Midbrain (tissue), 1 donor: Measurements from ENCODE around the gene MAL.
"Not testable (repeated sequence)": the region's sequence is repeated elsewhere in the genome, so short reads cannot be mapped to it uniquely, and the experiment has no call there.

Source experiments
- DNase-seq: peaks from one replicate; lab custom pipeline; 2025; lab: John Stamatoyannopoulos, UW

The MAL gene

GRCh38 chr2:95032868-95033603 lies 7.5 kb downstream of the MAL start:
- DNase-seq, result no peak

GRCh38 chr2:95034221-95034620 lies 8.7 kb downstream of the MAL start:
- DNase-seq, result no peak

DNA sequence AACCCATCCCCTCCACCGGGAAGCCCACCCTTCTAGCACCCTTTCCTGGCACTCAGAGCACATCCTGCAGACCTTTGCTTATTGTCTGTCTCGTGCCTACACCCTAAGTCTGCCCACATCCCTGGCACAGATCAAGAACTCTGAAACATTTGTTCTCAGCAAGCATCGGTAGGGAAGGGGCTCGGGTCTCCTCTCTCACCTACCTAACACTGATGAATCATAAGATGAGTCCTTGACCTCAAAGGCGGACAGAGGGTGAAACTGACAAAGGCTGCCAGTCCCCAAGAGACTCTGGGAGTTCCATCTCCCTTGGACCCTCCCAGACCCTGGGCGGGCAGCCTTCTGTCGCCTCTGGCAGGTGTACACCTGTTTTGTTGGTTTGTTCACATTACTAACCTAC lies 9.3 kb downstream of the MAL start:
- no peak for DNase-seq

DNA sequence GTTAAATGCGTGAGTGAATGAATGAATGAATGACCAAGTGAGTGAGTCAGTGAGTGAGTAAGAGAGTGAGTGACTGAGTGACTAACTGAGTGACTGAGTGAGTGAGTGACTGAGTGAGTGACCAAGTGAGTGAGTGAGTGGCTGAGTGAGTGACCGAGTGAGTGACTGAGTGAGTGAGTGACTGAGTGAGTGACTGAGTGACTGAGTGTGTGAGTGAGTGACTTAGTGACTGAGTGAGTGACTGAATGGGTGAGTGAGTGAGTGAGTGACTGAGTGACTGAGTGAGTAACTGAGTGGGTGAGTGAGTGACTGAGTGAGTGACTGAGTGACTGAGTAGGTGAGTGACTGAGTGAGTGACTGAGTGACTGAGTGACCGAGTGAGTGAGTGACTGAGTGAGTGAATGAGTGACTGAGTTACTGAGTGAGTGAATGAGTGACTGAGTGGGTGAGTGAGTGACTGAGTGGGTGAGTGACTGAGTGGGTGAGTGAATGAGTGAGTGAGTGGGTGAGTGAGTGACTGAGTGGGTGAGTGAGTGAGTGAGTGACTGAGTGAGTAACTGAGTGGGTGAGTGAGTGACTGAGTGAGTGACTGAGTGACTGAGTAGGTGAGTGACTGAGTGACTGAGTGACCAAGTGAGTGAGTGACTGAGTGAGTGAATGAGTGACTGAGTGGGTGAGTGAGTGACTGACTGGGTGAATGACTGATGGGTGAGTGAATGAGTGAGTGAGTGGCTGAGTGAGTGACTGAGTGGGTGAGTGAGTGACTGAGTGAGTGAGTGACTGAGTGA lies 11.3 kb downstream of the MAL start:
- no peak for DNase-seq

DNA sequence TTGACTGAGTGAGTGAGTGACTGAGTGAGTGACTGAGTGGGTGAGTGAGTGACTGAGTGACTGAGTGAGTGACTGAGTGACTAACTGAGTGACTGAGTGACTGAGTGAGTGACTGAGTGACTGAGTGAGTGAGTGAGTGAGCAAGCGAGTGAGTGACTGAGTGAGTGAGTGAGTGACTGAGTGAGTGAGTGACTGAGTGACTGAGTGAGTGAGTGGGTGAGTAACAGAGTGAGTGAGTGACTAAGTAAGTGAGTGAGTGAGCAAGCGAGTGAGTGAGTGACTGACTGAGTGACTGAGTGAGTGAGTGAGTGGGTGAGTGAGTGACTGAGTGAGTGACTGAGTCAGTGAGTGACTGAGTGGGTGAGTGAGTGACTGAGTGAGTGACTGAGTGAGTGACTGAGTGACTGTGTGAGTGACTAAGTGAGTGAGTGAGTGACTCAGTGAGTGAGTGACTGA lies 11.9 kb downstream of the MAL start:
- DNase-seq, result no peak

- DNase-seq, result not testable (repeated sequence)
These were observed 12.5 kb downstream of the MAL start for GRCh38 chr2:95037841-95038585.

DNA sequence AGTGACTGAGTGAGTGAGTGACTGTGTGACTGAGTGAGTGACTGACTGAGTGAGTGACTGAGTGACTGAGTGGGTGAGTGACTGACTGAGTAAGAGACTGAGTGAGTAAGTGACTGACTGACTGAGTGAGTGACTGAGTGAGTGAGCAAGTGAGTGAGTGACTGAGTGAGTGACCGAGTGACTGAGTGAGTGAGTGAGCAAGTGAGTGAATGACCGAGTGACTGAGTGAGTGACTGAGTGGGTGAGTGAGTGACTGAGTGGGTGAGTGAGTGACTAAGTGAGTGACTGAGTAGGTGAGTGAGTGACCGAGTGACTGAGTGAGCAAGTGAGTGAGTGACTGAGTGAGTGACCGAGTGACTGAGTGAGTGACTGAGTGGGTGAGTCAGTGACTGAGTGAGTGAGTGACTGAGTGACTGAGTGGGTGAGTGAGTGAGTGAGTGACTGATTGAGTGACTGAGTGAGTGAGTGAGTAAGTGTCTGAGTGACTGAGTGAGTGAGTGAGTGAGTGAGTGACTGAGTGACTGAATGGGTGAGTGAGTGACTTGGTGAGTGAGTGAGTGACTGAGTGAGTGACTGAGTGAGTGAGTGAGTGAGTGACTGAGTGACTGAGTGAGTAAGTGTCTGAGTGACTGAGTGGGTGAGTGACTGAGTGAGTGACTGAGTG lies 13.3 kb downstream of the MAL start:
- no peak for DNase-seq

- DNase-seq, result no peak
These were observed 13.9 kb downstream of the MAL start for GRCh38 chr2:95039363-95039762.

DNA sequence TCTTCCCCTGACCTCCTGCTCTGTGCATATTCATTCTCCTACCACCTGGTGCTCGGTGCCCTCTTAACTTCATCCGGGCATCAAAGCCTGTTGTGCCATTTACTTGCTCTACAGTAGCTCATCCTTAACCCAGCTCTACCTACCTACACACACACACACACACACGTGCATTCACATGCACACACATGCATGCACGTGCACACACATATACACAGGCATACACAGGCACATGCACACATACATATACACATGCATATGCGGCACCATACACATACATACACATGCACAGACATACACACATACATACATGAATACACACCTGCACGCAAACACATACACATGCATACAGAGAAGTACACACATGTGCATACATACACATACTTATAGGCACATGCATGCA lies 14.5 kb downstream of the MAL start:
- DNase-seq, result no peak

GRCh38 chr2:95040426-95040825 lies 14.9 kb downstream of the MAL start:
- no peak for DNase-seq

- DNase-seq, result no peak
These were observed 15.7 kb downstream of the MAL start for GRCh38 chr2:95041060-95041823.

DNA sequence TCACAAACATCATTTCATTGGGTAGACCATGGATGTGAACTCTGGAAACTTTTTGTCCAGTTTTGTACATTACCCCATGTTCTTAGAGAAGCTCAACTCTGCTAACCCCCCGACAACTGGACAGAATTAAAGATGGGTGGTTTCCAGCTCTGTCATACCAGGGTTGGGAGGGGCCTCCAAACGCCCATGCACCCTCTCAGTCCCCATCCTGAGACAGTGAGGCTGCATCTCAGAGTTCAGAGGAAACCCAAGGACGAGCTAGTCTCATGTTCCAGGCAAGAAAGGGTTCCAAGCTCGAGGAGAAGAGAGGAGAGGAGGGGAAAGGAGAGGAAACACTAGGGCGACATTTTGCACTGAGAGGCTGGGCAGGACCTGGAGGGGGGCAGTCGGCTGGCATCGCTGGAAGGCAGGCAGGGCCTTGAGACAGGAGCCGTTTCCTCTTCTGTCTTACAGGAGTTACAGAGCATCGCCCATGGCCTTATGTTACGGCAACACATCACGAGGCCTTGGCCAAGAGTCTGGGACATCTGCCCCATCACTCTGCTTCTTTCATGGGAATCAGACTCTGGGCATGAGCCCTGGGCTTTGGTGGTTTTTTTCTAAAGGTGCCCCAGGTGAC lies 16.4 kb downstream of the MAL start:
- DNase-seq, result no peak

- no peak for DNase-seq
These were observed 17.2 kb downstream of the MAL start for GRCh38 chr2:95042472-95043271.

GRCh38 chr2:95043300-95044093 lies 18.0 kb downstream of the MAL start:
- DNase-seq, result peak; percentile 87

DNA sequence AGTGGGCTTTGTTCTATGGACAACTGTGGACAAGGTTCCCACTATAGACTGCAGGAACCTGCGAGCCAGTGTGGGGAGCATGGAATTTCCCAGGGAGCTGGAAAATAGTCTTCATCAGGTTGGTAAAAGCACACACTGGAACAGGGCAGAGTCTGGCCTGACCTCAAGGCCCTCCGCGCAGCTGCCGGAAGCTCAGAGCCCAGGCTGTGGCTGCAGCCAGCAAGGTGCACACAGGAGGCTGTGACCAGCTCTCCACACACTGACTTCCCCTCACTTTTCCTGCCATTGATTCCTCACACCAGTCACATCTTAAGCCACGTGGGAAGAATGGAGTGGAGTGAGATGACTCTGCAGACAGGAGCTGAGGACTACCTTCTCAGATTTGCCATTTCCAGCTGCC lies 19.1 kb downstream of the MAL start:
- DNase-seq, result no peak

- no peak for DNase-seq
These were observed 21.0 kb downstream of the MAL start for GRCh38 chr2:95046371-95047112.

DNA sequence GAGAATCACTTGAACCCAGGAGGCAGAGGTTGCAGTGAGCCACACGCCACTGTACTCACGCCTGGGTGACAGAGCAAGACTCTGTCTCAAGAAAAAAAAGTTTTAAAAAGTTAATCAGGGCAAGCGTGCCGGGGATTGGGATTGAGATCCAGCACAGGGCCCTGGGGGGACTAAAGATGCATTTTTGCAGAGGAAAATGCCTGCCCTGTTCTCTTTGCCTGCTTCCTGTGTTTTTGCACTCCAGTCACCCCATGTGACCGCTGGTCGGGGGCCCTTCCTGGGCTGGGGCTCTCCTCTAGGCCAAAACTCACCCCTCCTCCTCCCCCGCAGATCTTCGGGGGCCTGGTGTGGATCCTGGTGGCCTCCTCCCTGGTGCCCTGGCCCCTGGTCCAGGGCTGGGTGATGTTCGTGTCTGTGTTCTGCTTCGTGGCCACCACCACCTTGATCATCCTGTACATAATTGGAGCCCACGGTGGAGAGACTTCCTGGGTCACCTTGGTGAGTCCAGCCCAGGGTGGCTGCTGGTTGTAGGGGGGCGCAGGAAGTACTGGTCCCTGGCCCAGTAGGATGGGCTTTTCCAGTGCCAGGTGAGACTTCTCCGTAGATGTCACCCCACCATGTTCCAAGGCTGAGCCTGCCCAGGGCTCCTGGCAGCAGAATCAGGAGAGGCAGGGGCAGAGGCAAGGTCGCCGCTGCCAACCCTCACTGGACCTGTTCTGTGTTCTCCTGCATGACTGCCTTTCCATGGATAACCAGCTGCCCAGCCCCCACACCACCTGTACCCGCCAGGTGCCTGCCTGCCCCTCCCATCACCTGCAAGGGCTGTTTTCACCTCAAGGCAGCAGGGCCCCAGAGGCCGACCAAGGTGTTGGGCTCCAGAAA lies 22.4 kb downstream of the MAL start:
- no peak for DNase-seq
